Spleen (tissue), 11 donors: ENCODE results near the gene BAIAP2L1. TPM values are rescaled to one million over a fixed set of nuclear protein-coding genes. Genes with fewer than 3 reads are reported as not detected.
"Not testable (repeated sequence)": the region's sequence is repeated elsewhere in the genome, so short reads cannot be mapped to it uniquely, and the experiment has no call there.

Experiments used
- DNase-seq: peaks from one replicate; pipeline ENCODE4 v3.0.0-alpha.2; 2020
- H3K27ac ChIP-seq, 8 donors: fragments of 200-600 bp; sonication (generic) in 7 of 8; 1 replicate in 4 of 8; 2 replicates in 4 of 8; pipeline versions ENCODE4 v1.5.0 to v1.8.0; 2016 to 2021; ENCODE audit warnings: inconsistent platforms in 4 of 8, mild to moderate bottlenecking in 4 of 8, moderate library complexity in 1 of 8
- H3K27me3 ChIP-seq, 7 donors: fragments of 200-600 bp; sonication (generic) in 6 of 7; replicated peaks in 1 of 7; 1 replicate in 4 of 7; 2 replicates in 3 of 7; pipeline versions ENCODE4 v1.5.0 to v1.8.0; 2016 to 2021; ENCODE audit warnings: inconsistent platforms in 3 of 7, mild to moderate bottlenecking in 1 of 7
- H3K36me3 ChIP-seq, 6 donors: fragments of 200-600 bp; sonication (generic) in 5 of 6; 1 replicate in 4 of 6; 2 replicates in 2 of 6; pipeline versions ENCODE4 v1.5.0 to v1.8.0; 2016 to 2021; ENCODE audit warnings: inconsistent platforms in 2 of 6
- H3K4me1 ChIP-seq, 6 donors: fragments of 200-600 bp; sonication (generic) in 5 of 6; 1 replicate in 3 of 6; 2 replicates in 3 of 6; pipeline versions ENCODE4 v1.5.0 to v1.8.0; 2016 to 2021; ENCODE audit warnings: inconsistent platforms in 3 of 6
- H3K4me3 ChIP-seq, 8 donors: fragments of 200-600 bp; sonication (generic) in 7 of 8; 1 replicate in 4 of 8; 2 replicates in 4 of 8; pipeline versions ENCODE4 v1.5.0 to v1.8.0; 2016 to 2021; ENCODE audit warnings: inconsistent platforms in 4 of 8, mild to moderate bottlenecking in 4 of 8, moderate library complexity in 2 of 8
- H3K9me3 ChIP-seq, 8 donors: fragments of 200-600 bp; sonication (generic) in 7 of 8; 1 replicate in 4 of 8; 2 replicates in 4 of 8; pipeline versions ENCODE4 v1.5.0 to v1.8.0; 2016 to 2021; ENCODE audit warnings: inconsistent platforms in 4 of 8
- CTCF ChIP-seq, 11 experiments: fragments of 200-600 bp in 7 of 11; fragments of 450-650 bp in 4 of 11; sonication (generic) in 4 of 11; IDR thresholded peaks in 8 of 11; conservative IDR thresholded peaks in 3 of 11; 1 replicate in 7 of 11; 2 replicates in 4 of 11; pipeline versions ENCODE4 v1.4.0 to v1.8.0; 2016 to 2021; ENCODE audit warnings: antibody characterized with exemption in 11 of 11, inconsistent platforms in 4 of 11, mild to moderate bottlenecking in 1 of 11
- POLR2A ChIP-seq, 3 donors: fragments of 450-650 bp; IDR thresholded peaks; one replicate each; pipeline ENCODE4 v1.5.1; 2017; ENCODE audit warnings: antibody characterized with exemption in 3 of 3, mild to moderate bottlenecking in 1 of 3
- POLR2AphosphoS5 ChIP-seq, 3 donors: sonication (generic); formaldehyde crosslinking; IDR thresholded peaks; one replicate each; pipeline ENCODE4 v1.5.1; 2017; ENCODE audit warnings: antibody characterized with exemption in 3 of 3
- WGBS, 5 donors: extraction: QIAGEN DNeasy Blood & Tissue Kit in 3 of 5; methylation state at CpG; one replicate each; pipeline versions ENCODE4 v1.1.5 to v1.1.7; 2013 to 2018; 5-methylcytosine and 5-hydroxymethylcytosine counted together
- intact Hi-C: fragments of 100-400 bp; cut with DNase I; formaldehyde crosslinking; loops from one replicate; pipeline ENCODE4 v1.15.0; 2023; ENCODE audit warnings: low total_unique reads
- polyA plus RNA-seq, 3 donors: library from polyadenylated mRNA; stranded (reverse); fragments of 200-250 nt; gene quantifications; one replicate each; pipeline ENCODE4 v1.2.1, GENCODE V29; 2013
- total RNA-seq, 7 donors: library from RNA; depleted of rRNA in 3 of 7; stranded (reverse); fragments of >200 nt in 3 of 7; fragmentation: NEBNext Ultra II Directional in 4 of 7; extraction: Animal tissue kit (Norgen Biotek cat#: 25700) in 4 of 7; gene quantifications; one replicate each; pipeline versions ENCODE4 v1.1.0 to v1.2.1, GENCODE V29; 2016 to 2021
- donor health status: healthy with polysubstance abuse.
- donor health status: DM: no; HTN: no; CAD: no; lungs with moderate emphysema.
- donor health status: DM: no; HTN: no; CAD: no.
- donor health status: Bipolar disorder and iron deficiency.
- donor health status: healthy.
- donor health status: DM: no; HTN: no; CAD: no.
- donor health status: DM: yes; HTN: yes; CAD: no.

The BAIAP2L1 gene
- total and polyA plus RNA-seq, 10 donors, result 0.72 to 2.6 (median 1.5) TPM

- TF ChIP-seq POLR2A (IDR thresholded peaks at IDR 0.05), result no peak
- TF ChIP-seq CTCF (IDR thresholded peaks at IDR 0.05 in 8 of 11, conservative IDR thresholded peaks at IDR 0.05 in 3 of 11), result no peak
- Histone ChIP-seq H3K27me3 (peaks cover 0 to 9% (median 0%) of the 10 kb centered on the region in 7 donors), H3K4me1 (peaks cover 0 to 26% (median 8%) of the 10 kb centered on the region in 6 donors), H3K27ac (no peak overlapping the region), H3K36me3 (peaks cover 0 to 2% (median 0%) of the 10 kb centered on the region in 6 donors), H3K9me3 (peaks cover 0 to 6% (median 0%) of the 10 kb centered on the region in 8 donors), H3K4me3 (no peak overlapping the region)
- WGBS, 5 donors, result 89 to 96% (median 92%) methylated on average over 14 of the region's 14 CpGs
- DNase-seq, result no peak
- intact Hi-C loops, result no loop called here
Observed at GRCh38 chr7:98317366-98318040, 83.4 kb downstream of the BAIAP2L1 start.

GRCh38 chr7:98315994-98316527 lies 84.8 kb downstream of the BAIAP2L1 start:
- DNase-seq, intact Hi-C loops, H3K27me3 ChIP-seq, H3K27ac ChIP-seq, H3K4me3 ChIP-seq, H3K9me3 ChIP-seq: not testable (repeated sequence)
- WGBS, 5 donors, result 83 to 96% (median 88%) methylated on average over 4 of the region's 4 CpGs
- Histone ChIP-seq H3K36me3 (peaks cover 0 to 13% (median 0%) of the 10 kb centered on the region in 6 donors), H3K4me1 (peaks cover 0 to 26% (median 8%) of the 10 kb centered on the region in 6 donors)

- Histone ChIP-seq H3K4me3 (no peak overlapping the region), H3K27me3 (no peaks in the 10 kb centered on the region), H3K36me3 (peaks cover 0 to 15% (median 0%) of the 10 kb centered on the region in 6 donors), H3K4me1 (peaks cover 0 to 26% (median 8%) of the 10 kb centered on the region in 6 donors), H3K27ac (no peak overlapping the region), H3K9me3 (peaks cover 0 to 6% (median 0%) of the 10 kb centered on the region in 8 donors)
- intact Hi-C loops, result no loop called here
- 63 to 76% (median 68%) methylated on average over 13 of the region's 13 CpGs for WGBS, 5 donors
- DNase-seq, result peak; percentile 30
- TF ChIP-seq CTCF (IDR thresholded peaks at IDR 0.05 in 8 of 11, conservative IDR thresholded peaks at IDR 0.05 in 3 of 11) (no peak), POLR2AphosphoS5 (IDR thresholded peaks at IDR 0.05) (no peak), POLR2A (IDR thresholded peaks at IDR 0.05) (no peak)
Observed at GRCh38 chr7:98315318-98315993, 85.4 kb downstream of the BAIAP2L1 start.

GRCh38 chr7:98314469-98314868 lies 86.4 kb downstream of the BAIAP2L1 start:
- no peak for TF ChIP-seq CTCF (IDR thresholded peaks at IDR 0.05 in 8 of 11, conservative IDR thresholded peaks at IDR 0.05 in 3 of 11)
- peak in 1 of 3 donors; percentile 58 for TF ChIP-seq POLR2AphosphoS5 (IDR thresholded peaks at IDR 0.05)
- TF ChIP-seq POLR2A (IDR thresholded peaks at IDR 0.05), result no peak
- intact Hi-C loops, result no loop called here
- H3K27ac ChIP-seq, result no peak overlapping the region
- no peaks in the 10 kb centered on the region for H3K27me3 ChIP-seq
- WGBS, 5 donors, result 56 to 78% (median 66%) methylated on average over 11 of the region's 11 CpGs
- H3K4me1 ChIP-seq, result peaks cover 0 to 26% (median 8%) of the 10 kb centered on the region in 6 donors
- peaks cover 0 to 6% (median 0%) of the 10 kb centered on the region in 8 donors for H3K9me3 ChIP-seq
- no peak for DNase-seq
- H3K4me3 ChIP-seq, result no peak overlapping the region
- peaks cover 0 to 25% (median 0%) of the 10 kb centered on the region in 6 donors for H3K36me3 ChIP-seq
